SK-N-SH (cell line): ENCODE measurements around the gene REXO2. TPM values are rescaled to one million over a fixed set of nuclear protein-coding genes. Genes with fewer than 3 reads are reported as not detected.

Experiments
- CTCF ChIA-PET: fragments of 300-600, 350-600 bp; formaldehyde crosslinking; extraction: SDS; loops from one replicate; lab custom pipeline; 2021; lab: Yijun Ruan, JAX
- POLR2A ChIA-PET: fragments of 350-600 bp; sonication (Branson Sonifier 250); formaldehyde crosslinking; extraction: SDS; loops from one replicate; lab custom pipeline; 2020; ENCODE audit warnings: antibody characterized with exemption, inconsistent platforms; lab: Yijun Ruan, JAX
- DNase-seq: peaks from one replicate; pipeline ENCODE4 v3.0.0; 2012
- H2AFZ ChIP-seq: fragments of 200-600 bp; sonication (generic); 2 replicates; pipeline ENCODE4 v1.8.1; 2016; ENCODE audit warnings: antibody characterized with exemption, mild to moderate bottlenecking, low read depth
- H3F3A ChIP-seq: fragments of 200-600 bp; sonication (generic); replicated peaks from 2 replicates; pipeline ENCODE3; 2016; ENCODE audit warnings: antibody characterized with exemption, mild to moderate bottlenecking; ENCODE audit not compliant: insufficient read depth
- H3K27ac ChIP-seq, 2 experiments: fragments of 200-500 bp in 1 of 2; fragments of 200-600 bp in 1 of 2; sonication (Bioruptor generic) in 1 of 2; sonication (generic), shearing (Covaris generic) in 1 of 2; 2 replicates each; pipeline versions ENCODE4 v1.5.1 to v1.6.1; 2014 to 2016; ENCODE audit warnings: low read depth in 2 of 2, inconsistent platforms in 1 of 2, low read length in 1 of 2, mild to moderate bottlenecking in 1 of 2, mixed read lengths in 1 of 2
- H3K27me3 ChIP-seq: fragments of 200-600 bp; sonication (generic), shearing (Covaris generic); 2 replicates; pipeline ENCODE4 v1.6.1; 2016; ENCODE audit warnings: mixed run types; ENCODE audit not compliant: insufficient read depth
- H3K36me3 ChIP-seq, 2 experiments: fragments of 200-500 bp in 1 of 2; fragments of 200-600 bp in 1 of 2; sonication (Bioruptor generic) in 1 of 2; sonication (generic) in 1 of 2; replicated peaks in 1 of 2; 2 replicates each; pipeline versions ENCODE3 to v1.5.1; 2014 to 2016; ENCODE audit warnings: low read length in 1 of 2, mild to moderate bottlenecking in 1 of 2; ENCODE audit not compliant: insufficient read depth in 2 of 2, control insufficient read depth in 1 of 2
- H3K4me1 ChIP-seq, 2 experiments: fragments of 200-500 bp in 1 of 2; fragments of 200-600 bp in 1 of 2; sonication (Bioruptor generic) in 1 of 2; sonication (generic), shearing (Covaris generic) in 1 of 2; 2 replicates each; pipeline versions ENCODE4 v1.5.1 to v1.6.1; 2014 to 2016; ENCODE audit warnings: low read depth in 1 of 2, low read length in 1 of 2, mixed run types in 1 of 2; ENCODE audit not compliant: insufficient read depth in 2 of 2, control insufficient read depth in 1 of 2
- H3K4me2 ChIP-seq: fragments of 200-600 bp; sonication (generic), shearing (Covaris generic); 2 replicates; pipeline ENCODE4 v1.6.1; 2017; ENCODE audit warnings: mixed run types
- H3K4me3 ChIP-seq, 2 experiments: fragments of 200-500 bp in 1 of 2; fragments of 200-600 bp in 1 of 2; sonication (Bioruptor generic) in 1 of 2; sonication (generic), shearing (Covaris generic) in 1 of 2; 2 replicates each; pipeline versions ENCODE4 v1.5.1 to v1.8.1; 2014 to 2016; ENCODE audit warnings: low read depth in 2 of 2, inconsistent platforms in 1 of 2, low read length in 1 of 2, mild to moderate bottlenecking in 1 of 2, mixed read lengths in 1 of 2, moderate library complexity in 1 of 2
- H3K79me2 ChIP-seq: fragments of 200-600 bp; sonication (generic); 2 replicates; pipeline ENCODE4 v1.8.1; 2017; ENCODE audit warnings: mild to moderate bottlenecking; ENCODE audit not compliant: insufficient read depth
- H3K9ac ChIP-seq: fragments of 200-600 bp; sonication (generic); 2 replicates; pipeline ENCODE4 v1.6.1; 2017; ENCODE audit warnings: mixed run types
- H3K9me2 ChIP-seq: fragments of 200-600 bp; sonication (generic); 2 replicates; pipeline ENCODE4 v1.6.1; 2017; ENCODE audit warnings: mixed run types
- H3K9me3 ChIP-seq: fragments of 200-600 bp; sonication (generic); 2 replicates; pipeline ENCODE4 v1.6.1; 2017; ENCODE audit warnings: mixed run types, mild to moderate bottlenecking, moderate library complexity
- H4K20me1 ChIP-seq: fragments of 200-600 bp; sonication (generic); 2 replicates; pipeline ENCODE4 v1.6.1; 2017; ENCODE audit warnings: mild to moderate bottlenecking, mixed run types; ENCODE audit not compliant: insufficient read depth
- EZH2phosphoT487 ChIP-seq: fragments of 200-600 bp; sonication (generic); IDR thresholded peaks from 2 replicates; pipeline ENCODE4 v1.6.1; 2017; ENCODE audit warnings: low read depth, mixed run types, mild to moderate bottlenecking, antibody characterized with exemption, moderate library complexity, borderline replicate concordance
- FOSL2 ChIP-seq: IDR thresholded peaks from 2 replicates; pipeline ENCODE4 v1.4.0; 2012; ENCODE audit warnings: low read depth, mild to moderate bottlenecking, moderate library complexity, borderline replicate concordance
- FOXJ3 ChIP-seq: sonication (generic); formaldehyde crosslinking; IDR thresholded peaks from 2 replicates; pipeline ENCODE4 v1.5.1; 2020; ENCODE audit warnings: mild to moderate bottlenecking, missing genetic modification reagents
- FOXM1 ChIP-seq: IDR thresholded peaks from 2 replicates; pipeline ENCODE4 v1.4.0; 2012; ENCODE audit warnings: low read depth, mild to moderate bottlenecking
- GATA2 ChIP-seq: sonication (generic); formaldehyde crosslinking; IDR thresholded peaks from 2 replicates; pipeline ENCODE4 v1.5.0; 2020; ENCODE audit warnings: mild to moderate bottlenecking, missing genetic modification reagents
- JUND ChIP-seq: IDR thresholded peaks from 2 replicates; pipeline ENCODE4 v1.4.0; 2012
- NFIC ChIP-seq: IDR thresholded peaks from 2 replicates; pipeline ENCODE4 v1.4.0; 2012; ENCODE audit warnings: borderline replicate concordance
- NRF1 ChIP-seq: IDR thresholded peaks from 2 replicates; pipeline ENCODE4 v1.6.1; 2012; ENCODE audit warnings: low read depth, mild to moderate bottlenecking, low read length
- PBX3 ChIP-seq: IDR thresholded peaks from 2 replicates; pipeline ENCODE4; 2012
- POLR2AphosphoS5 ChIP-seq: IDR thresholded peaks from 2 replicates; pipeline ENCODE4 v1.6.1; 2012; ENCODE audit warnings: low read depth, low read length
- RAD21 ChIP-seq: IDR thresholded peaks from 2 replicates; pipeline ENCODE4 v1.6.1; 2012; ENCODE audit warnings: mild to moderate bottlenecking, low read length
- REST ChIP-seq: IDR thresholded peaks from 2 replicates; pipeline ENCODE4 v1.6.1; 2012; ENCODE audit warnings: mild to moderate bottlenecking, low read depth, low read length, moderate library complexity
- TAF1 ChIP-seq: IDR thresholded peaks from 2 replicates; pipeline ENCODE4 v1.6.1; 2012; ENCODE audit warnings: low read depth, mild to moderate bottlenecking, low read length, moderate library complexity, borderline replicate concordance
- YY1 ChIP-seq: IDR thresholded peaks from 2 replicates; pipeline ENCODE4 v1.4.0; 2012; ENCODE audit warnings: low read depth, mild to moderate bottlenecking
- WGBS: methylation state at CpG from one replicate; pipeline ENCODE4 v1.1.6; 2017; ENCODE audit warnings: low lambda C conversion rate; 5-methylcytosine and 5-hydroxymethylcytosine counted together
- polyA plus RNA-seq, 3 experiments: library from polyadenylated mRNA; depleted of rRNA; stranded (reverse); fragments of >200 nt; gene quantifications; 2 replicates each; pipeline ENCODE4 v1.2.3, GENCODE V29; 2012

The REXO2 gene
- polyA plus RNA-seq, 1 of the 3 experiments (the other 2 are of a cell fraction), result 419 TPM

GRCh38 chr11:114478768-114479167 is 39.5 kb downstream of the REXO2 start:
- Histone ChIP-seq H3K27me3 (no peaks in the 10 kb centered on the region), H4K20me1 (no peaks in the 10 kb centered on the region), H3K4me2 (no peak overlapping the region), H3K4me1 (peaks cover 0 to 8% of the 10 kb centered on the region in 2 experiments; a peak in 1 of 4 replicates), H3K9me3 (no peaks in the 10 kb centered on the region), H3K9me2 (no peaks in the 10 kb centered on the region), H3K4me3 (no peak overlapping the region), H3F3A (no peaks in the 10 kb centered on the region), H3K27ac (no peak overlapping the region), H3K9ac (no peak overlapping the region), H3K36me3 (no peaks in the 10 kb centered on the region), H2AFZ (no peak overlapping the region), H3K79me2 (no peaks in the 10 kb centered on the region)
- TF ChIP-seq FOSL2 (no peak), RAD21 (peak; percentile 42)
- CTCF ChIA-PET, result interaction anchor here (0.7 to 1.3 kb wide), 3 partner anchors 17 to 111 kb away, joined by 3 read pairs; no protein-coding TSS in a partner anchor
- POLR2A ChIA-PET, result no interaction called here
- no peak for DNase-seq
- 83% methylated on average over 4 of the region's 4 CpGs for WGBS

GRCh38 chr11:114479331-114479730 is 40.1 kb downstream of the REXO2 start:
- Histone ChIP-seq H3K9ac (no peak overlapping the region), H3F3A (no peaks in the 10 kb centered on the region), H3K4me1 (peaks cover 0 to 8% of the 10 kb centered on the region in 2 experiments; a peak in 1 of 4 replicates), H3K27ac (no peak overlapping the region), H3K9me3 (no peaks in the 10 kb centered on the region), H3K4me2 (no peak overlapping the region), H2AFZ (no peak overlapping the region), H3K9me2 (no peaks in the 10 kb centered on the region), H3K79me2 (no peaks in the 10 kb centered on the region), H4K20me1 (no peaks in the 10 kb centered on the region), H3K4me3 (no peak overlapping the region), H3K27me3 (no peaks in the 10 kb centered on the region), H3K36me3 (no peaks in the 10 kb centered on the region)
- DNase-seq, result no peak
- ChIA-PET CTCF (interaction anchor here (0.7 to 1.3 kb wide), 3 partner anchors 18 to 111 kb away, joined by 3 read pairs; no protein-coding TSS in a partner anchor), POLR2A (no interaction called here)
- WGBS, result 37% methylated on average over 1 of the region's 1 CpG
- TF ChIP-seq POLR2AphosphoS5 (no peak), JUND (no peak), YY1 (no peak), FOSL2 (no peak), RAD21 (no peak), EZH2phosphoT487 (no peak), FOXM1 (no peak), NRF1 (no peak), GATA2 (CRISPR knock-in tag) (no peak), REST (no peak), PBX3 (no peak), NFIC (no peak), FOXJ3 (no peak), TAF1 (no peak)
